Prostate gland (tissue), 2 donors: ENCODE data around the gene PIM2. TPM values are rescaled to one million over a fixed set of nuclear protein-coding genes. Genes with fewer than 3 reads are reported as not detected.

Experiments
- DNase-seq: peaks from one replicate; pipeline ENCODE4 v3.0.0-alpha.2; 2019; ENCODE audit warnings: low spot score
- H3K27ac ChIP-seq, 2 donors: fragments of 200-600 bp; sonication (generic); 2 replicates each; pipeline ENCODE4 v1.5.1; 2017 to 2019
- H3K27me3 ChIP-seq: fragments of 200-600 bp; sonication (generic); replicated peaks from 2 replicates; pipeline ENCODE4 v1.5.1; 2019; ENCODE audit not compliant: insufficient read depth
- H3K36me3 ChIP-seq, 2 donors: fragments of 200-600 bp; sonication (generic); 1 replicate in 1 of 2; 2 replicates in 1 of 2; pipeline versions ENCODE4 v1.5.1 to v1.8.1; 2017 to 2019
- H3K4me1 ChIP-seq: fragments of 200-600 bp; sonication (generic); replicated peaks from 2 replicates; pipeline ENCODE4 v1.5.1; 2019
- H3K4me3 ChIP-seq, 2 donors: fragments of 200-600 bp; sonication (generic); 2 replicates each; pipeline ENCODE4 v1.5.1; 2017 to 2019
- H3K9me3 ChIP-seq: fragments of 200-600 bp; sonication (generic); 2 replicates; pipeline ENCODE4 v1.5.1; 2017
- CTCF ChIP-seq, 4 experiments: fragments of 200-600 bp in 2 of 4; fragments of 450-650 bp in 2 of 4; sonication (generic) in 2 of 4; IDR thresholded peaks; 1 replicate in 3 of 4; 2 replicates in 1 of 4; pipeline ENCODE4 v1.5.1; 2016 to 2019; ENCODE audit warnings: antibody characterized with exemption in 4 of 4, mild to moderate bottlenecking in 2 of 4, moderate library complexity in 2 of 4
- POLR2A ChIP-seq: fragments of 450-650 bp; IDR thresholded peaks from one replicate; pipeline ENCODE4 v1.6.1; 2016; ENCODE audit warnings: antibody characterized with exemption, mild to moderate bottlenecking
- POLR2AphosphoS5 ChIP-seq: sonication (generic); formaldehyde crosslinking; IDR thresholded peaks from one replicate; pipeline ENCODE4 v1.6.1; 2017; ENCODE audit warnings: antibody characterized with exemption
- WGBS: methylation state at CpG from one replicate; pipeline ENCODE4 v1.1.5; 2018; 5-methylcytosine and 5-hydroxymethylcytosine counted together
- intact Hi-C: fragments of 100-400 bp; cut with DNase I; formaldehyde crosslinking; loops from one replicate; pipeline ENCODE4 v1.14.2; 2022
- total RNA-seq, 2 donors: library from RNA; depleted of rRNA; stranded (reverse); fragments of >200 nt; gene quantifications; one replicate each; pipeline ENCODE4 v1.1.0, GENCODE V29; 2016

PIM2 gene
- total RNA-seq, 2 donors from 2014 or later: 12.1 to 23.5 TPM

GRCh38 chrX:48960291-48960690 is 41.5 kb upstream of the PIM2 start:
- 81% methylated on average over 2 of the region's 2 CpGs for WGBS

GRCh38 chrX:48958635-48959094 is 39.8 kb upstream of the PIM2 start:
- 0% methylated on average over 18 of the region's 21 CpGs for WGBS
- DNase-seq: peak; percentile 6
- Histone ChIP-seq H3K27ac (peak overlapping the region; percentile 93 to 95), H3K9me3 (no peaks in the 10 kb centered on the region), H3K4me1 (no peaks in the 10 kb centered on the region), H3K36me3 (no peaks in the 10 kb centered on the region), H3K4me3 (peak overlapping the region; percentile 36 to 52), H3K27me3 (no peaks in the 10 kb centered on the region)
- peak; percentile 10 for TF ChIP-seq POLR2A
- TF ChIP-seq POLR2AphosphoS5: no peak
- no peak for TF ChIP-seq CTCF (IDR thresholded peaks at IDR 0.05)
- intact Hi-C loops: loop anchor here (1.0 to 5.0 kb wide), 2 partner anchors 61 to 85 kb away; partner anchors contain the start of genes PQBP1, TFE3 and TIMM17B

More at GRCh38 chrX:48960291-48960690, 41.5 kb upstream of the PIM2 start:
- Histone ChIP-seq H3K36me3 (no peaks in the 10 kb centered on the region), H3K9me3 (no peaks in the 10 kb centered on the region), H3K27me3 (no peaks in the 10 kb centered on the region), H3K27ac (no peak overlapping the region), H3K4me1 (no peaks in the 10 kb centered on the region), H3K4me3 (no peak overlapping the region)
- intact Hi-C loops: no loop called here
- DNase-seq: no peak
- TF ChIP-seq POLR2AphosphoS5 (no peak), CTCF (IDR thresholded peaks at IDR 0.05) (no peak), POLR2A (no peak)

GRCh38 chrX:48957827-48958634 is 39.2 kb upstream of the PIM2 start:
- Histone ChIP-seq H3K4me1 (no peaks in the 10 kb centered on the region), H3K36me3 (no peaks in the 10 kb centered on the region), H3K4me3 (peak overlapping the region; percentile 52 to 53), H3K9me3 (no peaks in the 10 kb centered on the region), H3K27ac (peak overlapping the region; percentile 93 to 95), H3K27me3 (no peaks in the 10 kb centered on the region)
- TF ChIP-seq POLR2AphosphoS5 (peak; percentile 79), POLR2A (peak; percentile 47), CTCF (IDR thresholded peaks at IDR 0.05) (peak in 1 of 4 experiments; percentile 11)
- intact Hi-C loops: loop anchor here (1.0 to 5.0 kb wide), 2 partner anchors 61 to 85 kb away; partner anchors contain the start of genes PQBP1, TFE3 and TIMM17B
- DNase-seq: peak; percentile 96
- WGBS: under 1% methylated on average over 46 of the region's 66 CpGs

GRCh38 chrX:48957477-48957826 is 38.6 kb upstream of the PIM2 start, which contains the start of gene OTUD5:
Gene OTUD5 (minus strand): TSS chrX:48957607. CDS start chrX:48957570, 37 bp downstream.
- no peaks in the 10 kb centered on the region for H3K4me1 ChIP-seq
- H3K27ac ChIP-seq: peak within 1 kb of the TSS; percentile 93 to 95
- H3K27me3 ChIP-seq: no peaks in the 10 kb centered on the region
- peak within 1 kb of the TSS; percentile 52 to 53 for H3K4me3 ChIP-seq
- H3K9me3 ChIP-seq: no peaks in the 10 kb centered on the region
- no peak for TF ChIP-seq POLR2A
- TF ChIP-seq CTCF (IDR thresholded peaks at IDR 0.05): no peak
- no peak for TF ChIP-seq POLR2AphosphoS5
- H3K36me3 ChIP-seq: no peaks in the 10 kb centered on the region
- DNase-seq: no peak
- WGBS: under 1% methylated on average over 27 of the region's 53 CpGs
- intact Hi-C loops: loop anchor here (5.0 kb wide), 1 partner anchor 60 kb away; the partner anchor contains the start of genes PQBP1 and TIMM17B
